Body of pancreas (tissue), 4 donors: ENCODE data around the gene ESYT2. TPM values are rescaled to one million over a fixed set of nuclear protein-coding genes. Genes with fewer than 3 reads are reported as not detected.

ENCODE experiments used
- ATAC-seq: fragments of 150-250 bp; one replicate; pipeline ENCODE4 v1.9.1; 2016
- DNase-seq, 4 donors: peaks; one replicate each; pipeline ENCODE4 v3.0.0-alpha.2; 2019
- H3K27ac ChIP-seq, 4 donors: fragments of 200-600 bp; sonication (generic); 1 replicate in 3 of 4; 2 replicates in 1 of 4; pipeline versions ENCODE4 v1.5.1 to v1.6.1; 2016 to 2019; ENCODE audit warnings: mild to moderate bottlenecking in 1 of 4, mixed read lengths in 1 of 4, moderate library complexity in 1 of 4
- H3K27me3 ChIP-seq, 2 donors: fragments of 200-600 bp; sonication (generic); one replicate each; pipeline ENCODE4 v1.6.0; 2016; ENCODE audit warnings: mild to moderate bottlenecking in 1 of 2
- H3K36me3 ChIP-seq, 2 donors: fragments of 200-600 bp; sonication (generic); replicated peaks in 1 of 2; 2 replicates each; pipeline ENCODE4 v1.5.1; 2016; ENCODE audit warnings: low read depth in 2 of 2; ENCODE audit not compliant: insufficient read depth in 1 of 2
- H3K4me1 ChIP-seq: fragments of 200-600 bp; sonication (generic); one replicate; pipeline ENCODE4 v1.6.0; 2016
- H3K4me3 ChIP-seq, 2 donors: fragments of 200-600 bp; sonication (generic); 1 replicate in 1 of 2; 2 replicates in 1 of 2; pipeline ENCODE4 v1.5.1; 2016 to 2019
- H3K9me3 ChIP-seq, 3 donors: fragments of 200-600 bp; sonication (generic); 1 replicate in 2 of 3; 2 replicates in 1 of 3; pipeline ENCODE4 v1.5.1; 2016
- POLR2A ChIP-seq, 3 donors: fragments of 450-650 bp; IDR thresholded peaks; one replicate each; pipeline ENCODE4 v1.6.1; 2016; ENCODE audit warnings: antibody characterized with exemption in 3 of 3, mild to moderate bottlenecking in 2 of 3
- WGBS, 2 donors: methylation state at CpG; one replicate each; pipeline ENCODE4 v1.1.5; 2017; 5-methylcytosine and 5-hydroxymethylcytosine counted together
- intact Hi-C: fragments of 100-400 bp; cut with DNase I; formaldehyde crosslinking; loops from one replicate; pipeline ENCODE4 v1.15.1; 2023
- total RNA-seq, 2 donors: library from RNA; depleted of rRNA; stranded (reverse); fragments of >200 nt; gene quantifications; one replicate each; pipeline ENCODE4 v1.1.0, GENCODE V29; 2016
- TF ChIP-seq, protein P1 (sequence below), 7 experiments: fragments of 450-650 bp in 4 of 7; fragments of 200-600 bp in 3 of 7; sonication (generic) in 3 of 7; IDR thresholded peaks; one replicate each; pipeline ENCODE4 v1.5.1; 2016 to 2019; ENCODE audit warnings: antibody characterized with exemption in 7 of 7

The ESYT2 gene
- total RNA-seq, 2 donors from 2014 or later, result 35.9 to 40.5 TPM

GRCh38 chr7:158837790-158838637, 8.7 kb upstream of the ESYT2 start:
- TF ChIP-seq, protein P1, sequence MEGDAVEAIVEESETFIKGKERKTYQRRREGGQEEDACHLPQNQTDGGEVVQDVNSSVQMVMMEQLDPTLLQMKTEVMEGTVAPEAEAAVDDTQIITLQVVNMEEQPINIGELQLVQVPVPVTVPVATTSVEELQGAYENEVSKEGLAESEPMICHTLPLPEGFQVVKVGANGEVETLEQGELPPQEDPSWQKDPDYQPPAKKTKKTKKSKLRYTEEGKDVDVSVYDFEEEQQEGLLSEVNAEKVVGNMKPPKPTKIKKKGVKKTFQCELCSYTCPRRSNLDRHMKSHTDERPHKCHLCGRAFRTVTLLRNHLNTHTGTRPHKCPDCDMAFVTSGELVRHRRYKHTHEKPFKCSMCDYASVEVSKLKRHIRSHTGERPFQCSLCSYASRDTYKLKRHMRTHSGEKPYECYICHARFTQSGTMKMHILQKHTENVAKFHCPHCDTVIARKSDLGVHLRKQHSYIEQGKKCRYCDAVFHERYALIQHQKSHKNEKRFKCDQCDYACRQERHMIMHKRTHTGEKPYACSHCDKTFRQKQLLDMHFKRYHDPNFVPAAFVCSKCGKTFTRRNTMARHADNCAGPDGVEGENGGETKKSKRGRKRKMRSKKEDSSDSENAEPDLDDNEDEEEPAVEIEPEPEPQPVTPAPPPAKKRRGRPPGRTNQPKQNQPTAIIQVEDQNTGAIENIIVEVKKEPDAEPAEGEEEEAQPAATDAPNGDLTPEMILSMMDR (IDR thresholded peaks at IDR 0.05), result no peak
- TF ChIP-seq POLR2A (IDR thresholded peaks at IDR 0.05), result no peak

DNA sequence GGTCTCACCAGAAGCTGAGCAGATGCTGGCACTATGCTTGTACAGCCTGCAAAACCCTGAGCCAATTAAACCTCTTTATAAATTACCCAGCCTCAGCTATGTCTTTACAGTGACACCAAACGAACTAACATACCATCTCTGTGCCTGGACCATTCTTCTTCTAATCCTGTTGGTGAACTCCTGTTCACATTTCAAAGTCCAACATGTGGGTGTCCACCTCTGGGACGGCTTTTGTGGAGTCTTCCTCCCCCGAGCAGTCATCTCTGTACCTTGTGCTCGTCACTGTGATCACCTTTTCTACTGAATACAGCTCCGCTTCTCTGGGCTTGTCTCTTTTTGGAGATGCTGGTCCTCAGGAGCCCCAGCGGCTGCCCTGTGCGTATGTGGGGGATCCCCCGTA, 7.4 kb upstream of the ESYT2 start:
- no peaks in the 10 kb centered on the region for H3K27me3 ChIP-seq
- H3K9me3 ChIP-seq, result no peaks in the 10 kb centered on the region
- TF ChIP-seq, protein P1 (IDR thresholded peaks at IDR 0.05), result no peak
- TF ChIP-seq POLR2A (IDR thresholded peaks at IDR 0.05), result no peak
- no peak overlapping the region for H3K4me3 ChIP-seq
- WGBS, 2 donors, result 70 to 89% methylated on average over 8 of the region's 8 CpGs
- no peak overlapping the region for H3K27ac ChIP-seq
- DNase-seq (no peak), ATAC-seq (no peak)
- intact Hi-C loops, result no loop called here
- no peaks in the 10 kb centered on the region for H3K36me3 ChIP-seq
- no peaks in the 10 kb centered on the region for H3K4me1 ChIP-seq

More at GRCh38 chr7:158837790-158838637, 8.7 kb upstream of the ESYT2 start:
- whole genome bisulfite sequencing, 2 donors, result 80 to 81% methylated on average over 8 of the region's 8 CpGs
- no peak overlapping the region for H3K4me3 ChIP-seq
- H3K27ac ChIP-seq, result no peak overlapping the region
- DNase-seq (no peak), ATAC-seq (no peak)
- no peaks in the 10 kb centered on the region for H3K4me1 ChIP-seq
- no peaks in the 10 kb centered on the region for H3K36me3 ChIP-seq
- H3K9me3 ChIP-seq, result no peaks in the 10 kb centered on the region
- intact Hi-C loops, result no loop called here
- no peaks in the 10 kb centered on the region for H3K27me3 ChIP-seq

DNA sequence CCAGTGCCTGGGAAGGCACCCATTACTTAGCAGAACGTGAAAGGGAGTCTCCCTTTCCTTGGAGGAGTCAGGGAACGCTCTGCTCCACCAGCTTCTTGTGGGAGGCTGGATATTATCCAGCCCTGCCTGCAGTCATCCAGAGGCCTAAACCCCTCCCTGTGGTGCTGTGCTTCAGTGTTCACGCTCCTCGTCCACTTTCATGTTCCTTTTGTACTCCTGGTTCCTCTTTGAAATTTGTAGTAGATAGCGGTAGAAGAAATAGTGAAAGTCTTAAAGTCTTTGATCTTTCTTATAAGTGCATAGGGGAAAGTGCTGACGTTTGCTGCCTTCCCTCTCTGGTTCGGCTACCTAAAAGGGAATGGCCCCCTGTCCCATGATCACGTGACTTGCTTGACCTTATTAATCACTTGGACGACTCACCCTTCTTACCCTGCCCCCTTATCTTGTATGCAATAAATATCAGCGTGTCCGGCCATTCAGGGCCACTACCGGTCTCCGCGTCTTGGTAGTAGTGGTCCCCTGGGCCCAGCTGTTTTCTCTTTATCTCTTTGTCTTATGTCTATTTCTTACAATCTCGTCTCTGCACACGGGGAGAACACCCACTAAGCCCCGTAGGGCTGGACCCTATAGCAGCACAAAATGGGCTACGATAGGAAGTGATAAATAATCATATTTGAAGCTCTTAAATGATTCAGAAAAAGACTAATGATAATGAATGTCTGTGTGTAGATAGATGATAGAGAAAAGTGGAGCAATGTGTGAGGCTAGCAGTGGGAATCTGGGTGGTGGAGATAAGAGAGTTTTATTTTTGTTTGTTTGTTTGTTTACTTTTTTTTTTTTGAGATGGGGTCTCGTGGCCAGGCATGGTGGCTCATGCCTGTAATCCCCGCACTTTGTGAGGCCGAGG, 5.8 kb upstream of the ESYT2 start:
- Histone ChIP-seq H3K27ac (no peak overlapping the region), H3K27me3 (no peaks in the 10 kb centered on the region), H3K36me3 (no peaks in the 10 kb centered on the region), H3K4me1 (peaks cover 8% of the 10 kb centered on the region), H3K9me3 (no peaks in the 10 kb centered on the region), H3K4me3 (no peak overlapping the region)
- ATAC-seq (no peak), DNase-seq (no peak)
- no peak for TF ChIP-seq POLR2A (IDR thresholded peaks at IDR 0.05)
- TF ChIP-seq, protein P1 (IDR thresholded peaks at IDR 0.05), result no peak
- intact Hi-C loops, result no loop called here
- WGBS, 2 donors, result 61 to 69% methylated on average over 21 of the region's 21 CpGs

GRCh38 chr7:158832994-158833393, 3.7 kb upstream of the ESYT2 start:
- ATAC-seq, result no peak
- WGBS, 2 donors, result 68 to 71% methylated on average over 3 of the region's 3 CpGs

More at GRCh38 chr7:158832994-158833393, 3.7 kb upstream of the ESYT2 start:
- Histone ChIP-seq H3K4me3 (no peak overlapping the region), H3K27me3 (no peaks in the 10 kb centered on the region), H3K36me3 (no peaks in the 10 kb centered on the region), H3K27ac (no peak overlapping the region), H3K4me1 (peaks cover 9% of the 10 kb centered on the region), H3K9me3 (no peaks in the 10 kb centered on the region)
- no peak for TF ChIP-seq POLR2A (IDR thresholded peaks at IDR 0.05)
- TF ChIP-seq, protein P1 (IDR thresholded peaks at IDR 0.05), result no peak
- DNase-seq, result no peak
- intact Hi-C loops, result no loop called here
